Peyer's patch (tissue), 4 donors: ENCODE data around the gene GPC5.

Source experiments
- CTCF ChIP-seq, 6 experiments: fragments of 450-650 bp in 4 of 6; fragments of 200-600 bp in 2 of 6; sonication (generic) in 1 of 6; IDR thresholded peaks; one replicate each; pipeline ENCODE4 v1.5.1; 2017 to 2019; ENCODE audit warnings: antibody characterized with exemption in 6 of 6, mild to moderate bottlenecking in 3 of 6, moderate library complexity in 1 of 6
- POLR2A ChIP-seq, 2 donors: fragments of 450-650 bp; IDR thresholded peaks; one replicate each; pipeline ENCODE4 v1.5.1; 2017; ENCODE audit warnings: antibody characterized with exemption in 2 of 2, mild to moderate bottlenecking in 2 of 2, moderate library complexity in 2 of 2

- no peak for TF ChIP-seq CTCF (IDR thresholded peaks at IDR 0.05)
- no peak for TF ChIP-seq POLR2A (IDR thresholded peaks at IDR 0.05)
Observed at GRCh38 chr13:92460479-92460878, 1062.1 kb downstream of the GPC5 start.
